GM18499 (cell line): ENCODE data around the gene ARHGDIA.
"Not testable (repeated sequence)": the region's sequence is repeated elsewhere in the genome, so short reads cannot be mapped to it uniquely, and the experiment has no call there.

Experiments
- ATAC-seq: cut with Tn5 transposase; IDR thresholded peaks from one replicate; pipeline ENCODE4 v1.9.1; 2021; ENCODE audit warnings: moderate number of reproducible peaks; ENCODE audit not compliant: insufficient read depth, unreplicated experiment

ARHGDIA gene

GRCh38 chr17:81870981-81871386 lies at the start of gene ARHGDIA:
Gene ARHGDIA, minus strand, starts transcription at chr17:81871337. Its CDS starts 1,407 bp downstream, at chr17:81869930.
- no peak for ATAC-seq

- ATAC-seq = no peak
These were observed 47.9 kb upstream of the ARHGDIA start for GRCh38 chr17:81918832-81919545.

- not testable (repeated sequence) for ATAC-seq
These were observed 47.2 kb upstream of the ARHGDIA start for GRCh38 chr17:81918333-81918669.

GRCh38 chr17:81917565-81918332 lies 46.6 kb upstream of the ARHGDIA start, which contains the start of gene SIRT7:
Gene SIRT7, minus strand, starts transcription at chr17:81918176. Its CDS starts 45 bp downstream, at chr17:81918131.
- ATAC-seq = no peak

- ATAC-seq = no peak
These were observed 45.3 kb upstream of the ARHGDIA start for GRCh38 chr17:81916234-81917001.

- no peak for ATAC-seq
These were observed 44.2 kb upstream of the ARHGDIA start for GRCh38 chr17:81915331-81915730.

- no peak for ATAC-seq
These were observed 43.1 kb upstream of the ARHGDIA start for GRCh38 chr17:81914103-81914850.

- no peak for ATAC-seq
These were observed 42.4 kb upstream of the ARHGDIA start for GRCh38 chr17:81913394-81914102.

- no peak for ATAC-seq
These were observed 41.5 kb upstream of the ARHGDIA start for GRCh38 chr17:81912441-81913309.

GRCh38 chr17:81911969-81912368 lies 40.8 kb upstream of the ARHGDIA start:
- ATAC-seq = no peak

GRCh38 chr17:81911277-81911961 lies 40.3 kb upstream of the ARHGDIA start, which contains the start of gene PCYT2:
Gene PCYT2, minus strand, starts transcription at chr17:81911399. Its CDS starts 44 bp downstream, at chr17:81911355.
- no peak for ATAC-seq

GRCh38 chr17:81910840-81911276 lies 39.7 kb upstream of the ARHGDIA start:
- no peak for ATAC-seq

- ATAC-seq = no peak
These were observed 39.1 kb upstream of the ARHGDIA start for GRCh38 chr17:81909966-81910839.

GRCh38 chr17:81909231-81909630 lies 38.1 kb upstream of the ARHGDIA start:
- no peak for ATAC-seq

- no peak for ATAC-seq
These were observed 37.7 kb upstream of the ARHGDIA start for GRCh38 chr17:81908793-81909192.

- no peak for ATAC-seq
These were observed 36.3 kb upstream of the ARHGDIA start for GRCh38 chr17:81907219-81908145.
